ENCODE results near the gene HSD11B1. TPM values are rescaled to one million over a fixed set of nuclear protein-coding genes. Genes with fewer than 3 reads are reported as not detected.
A peak's percentile ranks its signal among the peaks of the same experiment; 100 is the strongest.

The HSD11B1 gene
- total RNA-seq, 1 donor from 2014 or later = not detected

DNA sequence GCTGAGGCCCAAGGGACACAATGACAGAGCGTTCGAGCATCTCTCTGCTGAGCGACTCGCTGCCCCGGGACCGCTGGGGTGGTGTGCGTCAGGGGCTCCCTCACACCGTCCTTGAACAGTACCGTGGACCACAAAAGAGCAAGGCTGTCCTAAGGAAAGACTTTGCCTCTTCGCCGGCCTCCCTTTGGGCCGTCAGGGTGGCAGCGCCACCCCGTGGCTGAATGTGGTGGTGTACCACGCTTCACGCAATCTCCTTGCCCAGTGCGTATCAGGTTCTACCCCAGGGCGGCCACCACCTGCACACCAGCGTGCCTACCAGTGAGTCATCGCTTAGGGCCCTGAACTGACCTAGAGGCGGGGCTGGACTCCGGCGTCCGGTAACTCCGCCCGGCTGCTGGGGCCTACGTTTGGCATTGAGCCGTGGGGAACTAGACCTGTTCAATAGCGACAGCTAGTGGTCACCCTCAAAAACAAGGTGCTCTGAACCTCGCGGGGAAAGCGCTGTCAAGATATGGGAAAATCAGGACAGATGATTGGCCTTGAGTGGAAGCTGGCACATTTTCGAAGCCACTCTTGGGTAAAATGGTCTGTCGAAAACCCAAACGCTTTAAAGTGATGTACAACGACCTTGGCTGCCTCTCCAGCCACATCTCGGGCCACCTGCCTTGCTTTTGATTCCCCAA, 43.1 kb downstream of the HSD11B1 start:
- CTCF ChIA-PET = interaction anchor here (0.6 to 11.3 kb wide), 9 partner anchors 9 to 76 kb away, joined by 3 to 88 read pairs (median 7); partner anchors contain the start of gene TRAF3IP3
- TF ChIP-seq, protein P1, sequence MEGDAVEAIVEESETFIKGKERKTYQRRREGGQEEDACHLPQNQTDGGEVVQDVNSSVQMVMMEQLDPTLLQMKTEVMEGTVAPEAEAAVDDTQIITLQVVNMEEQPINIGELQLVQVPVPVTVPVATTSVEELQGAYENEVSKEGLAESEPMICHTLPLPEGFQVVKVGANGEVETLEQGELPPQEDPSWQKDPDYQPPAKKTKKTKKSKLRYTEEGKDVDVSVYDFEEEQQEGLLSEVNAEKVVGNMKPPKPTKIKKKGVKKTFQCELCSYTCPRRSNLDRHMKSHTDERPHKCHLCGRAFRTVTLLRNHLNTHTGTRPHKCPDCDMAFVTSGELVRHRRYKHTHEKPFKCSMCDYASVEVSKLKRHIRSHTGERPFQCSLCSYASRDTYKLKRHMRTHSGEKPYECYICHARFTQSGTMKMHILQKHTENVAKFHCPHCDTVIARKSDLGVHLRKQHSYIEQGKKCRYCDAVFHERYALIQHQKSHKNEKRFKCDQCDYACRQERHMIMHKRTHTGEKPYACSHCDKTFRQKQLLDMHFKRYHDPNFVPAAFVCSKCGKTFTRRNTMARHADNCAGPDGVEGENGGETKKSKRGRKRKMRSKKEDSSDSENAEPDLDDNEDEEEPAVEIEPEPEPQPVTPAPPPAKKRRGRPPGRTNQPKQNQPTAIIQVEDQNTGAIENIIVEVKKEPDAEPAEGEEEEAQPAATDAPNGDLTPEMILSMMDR (IDR thresholded peaks at IDR 0.05) = peak; percentile 91
- Mint-ChIP-seq H3K9me3 (no peaks in the 10 kb centered on the region), H3K27me3 (no peaks in the 10 kb centered on the region), H3K4me3 (peak overlapping the region; percentile 82), H3K4me1 (peaks cover 43% of the 10 kb centered on the region), H3K36me3 (ENCODE audit: low read depth) (no peaks in the 10 kb centered on the region), H3K27ac (peak overlapping the region; percentile 87)
- DNase-seq (peak; percentile 83), ATAC-seq (ENCODE audit: low read depth) (peak; percentile 96)
- POLR2A ChIA-PET = interaction anchor here (0.5 to 2.6 kb wide), 9 partner anchors 9 to 80 kb away, joined by 3 to 16 read pairs (median 4); partner anchors contain the start of genes C1orf74, IRF6, TRAF3IP3 and UTP25
- intact Hi-C loops (cut with micrococcal nuclease) = loop anchor here (1.0 to 5.0 kb wide), 10 partner anchors 9 to 545 kb away; partner anchors contain the start of genes C1orf74, TRAF3IP3 and UTP25

DNA sequence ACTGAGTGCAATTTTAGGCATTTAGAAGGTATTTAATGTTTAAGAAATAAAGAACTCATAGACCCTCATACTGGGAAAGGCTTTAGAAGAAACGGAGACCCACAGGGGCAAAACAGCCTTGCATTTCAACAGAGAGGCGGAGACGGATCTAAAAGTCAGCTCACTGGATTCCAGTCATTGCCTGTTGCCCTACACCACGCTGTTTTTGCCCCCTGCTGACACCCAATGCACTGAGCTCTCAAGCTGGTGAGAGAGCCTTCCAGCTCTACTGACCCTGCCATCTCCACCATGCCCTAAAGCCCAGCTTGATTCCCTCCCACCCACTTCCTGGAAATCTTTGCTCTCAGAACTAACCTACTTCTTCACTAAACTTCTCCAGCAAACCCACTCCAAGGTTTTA, 44.0 kb downstream of the HSD11B1 start:
- no peaks in the 10 kb centered on the region for H3K9me3 Mint-ChIP-seq
- H3K36me3 Mint-ChIP-seq (ENCODE audit: low read depth) = no peaks in the 10 kb centered on the region
- intact Hi-C loops (cut with micrococcal nuclease) = loop anchor here (1.0 to 5.0 kb wide), 4 partner anchors 34 to 546 kb away; partner anchors contain the start of genes C1orf74 and UTP25
- no peak overlapping the region for H3K4me3 Mint-ChIP-seq
- TF ChIP-seq, protein P1 (IDR thresholded peaks at IDR 0.05) = no peak
- peaks cover 46% of the 10 kb centered on the region for H3K4me1 Mint-ChIP-seq
- H3K27ac Mint-ChIP-seq = peak overlapping the region; percentile 87
- no peaks in the 10 kb centered on the region for H3K27me3 Mint-ChIP-seq
- ChIA-PET CTCF (interaction anchor here (0.6 to 11.3 kb wide), 8 partner anchors 8 to 182 kb away, joined by 3 to 88 read pairs (median 8); partner anchors contain the start of gene TRAF3IP3), POLR2A (interaction anchor here (0.5 to 2.6 kb wide), 8 partner anchors 8 to 79 kb away, joined by 3 to 16 read pairs (median 4); partner anchors contain the start of genes C1orf74, IRF6, TRAF3IP3 and UTP25)
- DNase-seq (no peak), ATAC-seq (ENCODE audit: low read depth) (no peak)

DNA sequence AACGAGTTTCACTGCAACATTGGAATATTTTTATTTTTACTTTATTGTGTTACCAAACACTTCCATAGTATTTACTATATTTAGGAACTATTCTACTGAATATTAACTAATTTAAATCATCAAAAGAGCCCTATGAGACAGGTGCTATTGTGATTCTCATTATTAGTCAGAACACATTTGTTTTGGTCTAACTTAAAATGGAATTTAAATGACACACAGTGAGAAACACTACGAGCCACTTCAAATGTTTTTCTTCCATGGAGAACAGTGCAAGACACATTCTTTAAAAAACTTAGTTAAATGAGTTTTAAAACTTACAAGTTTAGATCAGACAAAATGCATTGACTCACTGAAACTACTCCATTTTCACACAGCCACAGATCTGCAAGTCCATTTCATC, 44.6 kb downstream of the HSD11B1 start:
- Mint-ChIP-seq H3K36me3 (ENCODE audit: low read depth) (no peaks in the 10 kb centered on the region), H3K4me1 (peaks cover 50% of the 10 kb centered on the region), H3K27ac (no peak overlapping the region), H3K27me3 (no peaks in the 10 kb centered on the region), H3K4me3 (no peak overlapping the region), H3K9me3 (no peaks in the 10 kb centered on the region)
- POLR2A ChIA-PET = interaction anchor here (0.9 to 2.6 kb wide), 4 partner anchors 7 to 35 kb away, joined by 3 to 16 read pairs (median 11); partner anchors contain the start of genes C1orf74 and TRAF3IP3
- ATAC-seq (ENCODE audit: low read depth) (no peak), DNase-seq (no peak)
- TF ChIP-seq, protein P1 (IDR thresholded peaks at IDR 0.05) = no peak
- CTCF ChIA-PET = interaction anchor here (0.6 to 11.3 kb wide), 5 partner anchors 19 to 182 kb away, joined by 3 to 88 read pairs (median 15); no protein-coding TSS in a partner anchor
- intact Hi-C loops (cut with micrococcal nuclease) = loop anchor here (5.0 kb wide), 3 partner anchors 33 to 547 kb away; partner anchors contain the start of gene C1orf74

DNA sequence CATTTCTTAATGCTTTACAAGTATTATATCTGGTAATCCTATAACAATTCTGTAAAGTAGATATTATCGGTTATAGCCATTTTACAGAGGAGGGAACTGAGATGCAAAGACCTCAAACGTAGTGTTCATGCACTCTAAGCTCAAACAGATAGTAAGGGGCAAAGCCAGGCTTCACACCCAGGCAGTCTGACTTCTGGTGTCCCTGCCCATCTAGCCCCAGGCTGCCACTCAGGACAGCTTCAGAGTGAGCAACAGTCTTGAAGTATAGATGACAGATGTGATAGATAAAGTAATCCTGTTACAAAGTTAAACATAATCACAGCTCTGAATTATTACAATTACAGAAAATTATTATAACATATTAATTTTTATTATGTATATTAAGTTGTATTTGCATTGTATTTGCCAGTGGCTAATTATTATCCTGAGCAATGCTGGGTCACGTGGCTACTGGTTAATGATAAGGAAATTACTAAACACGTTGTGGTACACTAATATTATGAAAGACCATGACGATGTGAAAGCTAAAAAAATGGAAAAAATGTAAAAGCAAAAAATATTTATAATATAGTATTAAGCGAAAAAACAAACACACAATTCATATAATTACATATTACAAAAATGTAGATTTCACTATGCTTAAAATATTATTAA, 45.2 kb downstream of the HSD11B1 start:
- H3K27ac Mint-ChIP-seq = no peak overlapping the region
- H3K4me3 Mint-ChIP-seq = no peak overlapping the region
- POLR2A ChIA-PET = interaction anchor here (0.8 to 2.6 kb wide), 4 partner anchors 9 to 35 kb away, joined by 3 to 16 read pairs (median 6); partner anchors contain the start of gene C1orf74
- no peaks in the 10 kb centered on the region for H3K9me3 Mint-ChIP-seq
- no peak for DNase-seq
- TF ChIP-seq, protein P1 (IDR thresholded peaks at IDR 0.05) = no peak
- intact Hi-C loops (cut with micrococcal nuclease) = loop anchor here (5.0 kb wide), 3 partner anchors 33 to 547 kb away; partner anchors contain the start of gene C1orf74
- H3K4me1 Mint-ChIP-seq = peaks cover 52% of the 10 kb centered on the region
- H3K27me3 Mint-ChIP-seq = no peaks in the 10 kb centered on the region
- no peaks in the 10 kb centered on the region for H3K36me3 Mint-ChIP-seq (ENCODE audit: low read depth)
- CTCF ChIA-PET = interaction anchor here (1.4 to 11.3 kb wide), 4 partner anchors 18 to 74 kb away, joined by 4 to 88 read pairs (median 16); no protein-coding TSS in a partner anchor
- ATAC-seq (ENCODE audit: low read depth) = no peak

Data from activated B cell treated with CpG ODN at 0.5 μM for 24 hours (primary cell).